Prostate gland (tissue), 2 donors: Measurements from ENCODE around the gene IL1RN. TPM values are rescaled to one million over a fixed set of nuclear protein-coding genes. Genes with fewer than 3 reads are reported as not detected.

Source experiments
- DNase-seq: peaks from one replicate; pipeline ENCODE4 v3.0.0-alpha.2; 2019; ENCODE audit warnings: low spot score
- H3K27ac ChIP-seq, 2 donors: fragments of 200-600 bp; sonication (generic); 2 replicates each; pipeline ENCODE4 v1.5.1; 2017 to 2019
- H3K27me3 ChIP-seq: fragments of 200-600 bp; sonication (generic); replicated peaks from 2 replicates; pipeline ENCODE4 v1.5.1; 2019; ENCODE audit not compliant: insufficient read depth
- H3K36me3 ChIP-seq, 2 donors: fragments of 200-600 bp; sonication (generic); 1 replicate in 1 of 2; 2 replicates in 1 of 2; pipeline versions ENCODE4 v1.5.1 to v1.8.1; 2017 to 2019
- H3K4me1 ChIP-seq: fragments of 200-600 bp; sonication (generic); replicated peaks from 2 replicates; pipeline ENCODE4 v1.5.1; 2019
- H3K4me3 ChIP-seq, 2 donors: fragments of 200-600 bp; sonication (generic); 2 replicates each; pipeline ENCODE4 v1.5.1; 2017 to 2019
- H3K9me3 ChIP-seq: fragments of 200-600 bp; sonication (generic); 2 replicates; pipeline ENCODE4 v1.5.1; 2017
- POLR2A ChIP-seq: fragments of 450-650 bp; IDR thresholded peaks from one replicate; pipeline ENCODE4 v1.6.1; 2016; ENCODE audit warnings: antibody characterized with exemption, mild to moderate bottlenecking
- POLR2AphosphoS5 ChIP-seq: sonication (generic); formaldehyde crosslinking; IDR thresholded peaks from one replicate; pipeline ENCODE4 v1.6.1; 2017; ENCODE audit warnings: antibody characterized with exemption
- WGBS: methylation state at CpG from one replicate; pipeline ENCODE4 v1.1.5; 2018; 5-methylcytosine and 5-hydroxymethylcytosine counted together
- intact Hi-C: fragments of 100-400 bp; cut with DNase I; formaldehyde crosslinking; loops from one replicate; pipeline ENCODE4 v1.14.2; 2022
- total RNA-seq, 2 donors: library from RNA; depleted of rRNA; stranded (reverse); fragments of >200 nt; gene quantifications; one replicate each; pipeline ENCODE4 v1.1.0, GENCODE V29; 2016
- TF ChIP-seq, protein P1 (sequence below), 4 experiments: fragments of 200-600 bp in 2 of 4; fragments of 450-650 bp in 2 of 4; sonication (generic) in 2 of 4; IDR thresholded peaks; 1 replicate in 3 of 4; 2 replicates in 1 of 4; pipeline ENCODE4 v1.5.1; 2016 to 2019; ENCODE audit warnings: antibody characterized with exemption in 4 of 4, mild to moderate bottlenecking in 2 of 4, moderate library complexity in 2 of 4

Gene IL1RN
- total RNA-seq, 2 donors from 2014 or later = 3.7 to 4.4 TPM

DNA sequence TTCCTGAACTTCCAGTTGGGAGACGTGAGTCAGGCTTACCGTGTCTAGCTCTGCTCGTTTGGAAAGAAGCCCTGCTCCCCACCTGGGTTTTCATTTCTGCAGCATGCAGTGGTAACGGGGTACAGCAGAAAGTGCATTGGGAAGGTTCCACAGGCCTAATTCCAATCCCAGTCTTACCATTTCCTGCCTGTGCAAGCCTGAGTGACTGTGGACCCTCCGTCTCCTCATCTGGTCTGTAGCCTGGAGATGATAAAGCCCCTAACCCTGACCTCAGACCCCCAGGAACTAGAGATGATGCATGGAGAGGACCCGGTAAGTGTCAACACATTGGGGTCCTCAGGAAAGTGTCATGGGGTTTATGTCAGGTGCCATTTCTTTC is 40.6 kb downstream of the IL1RN start:
- DNase-seq = no peak
- intact Hi-C loops = no loop called here
- TF ChIP-seq POLR2A (no peak), POLR2AphosphoS5 (no peak)
- TF ChIP-seq, protein P1, sequence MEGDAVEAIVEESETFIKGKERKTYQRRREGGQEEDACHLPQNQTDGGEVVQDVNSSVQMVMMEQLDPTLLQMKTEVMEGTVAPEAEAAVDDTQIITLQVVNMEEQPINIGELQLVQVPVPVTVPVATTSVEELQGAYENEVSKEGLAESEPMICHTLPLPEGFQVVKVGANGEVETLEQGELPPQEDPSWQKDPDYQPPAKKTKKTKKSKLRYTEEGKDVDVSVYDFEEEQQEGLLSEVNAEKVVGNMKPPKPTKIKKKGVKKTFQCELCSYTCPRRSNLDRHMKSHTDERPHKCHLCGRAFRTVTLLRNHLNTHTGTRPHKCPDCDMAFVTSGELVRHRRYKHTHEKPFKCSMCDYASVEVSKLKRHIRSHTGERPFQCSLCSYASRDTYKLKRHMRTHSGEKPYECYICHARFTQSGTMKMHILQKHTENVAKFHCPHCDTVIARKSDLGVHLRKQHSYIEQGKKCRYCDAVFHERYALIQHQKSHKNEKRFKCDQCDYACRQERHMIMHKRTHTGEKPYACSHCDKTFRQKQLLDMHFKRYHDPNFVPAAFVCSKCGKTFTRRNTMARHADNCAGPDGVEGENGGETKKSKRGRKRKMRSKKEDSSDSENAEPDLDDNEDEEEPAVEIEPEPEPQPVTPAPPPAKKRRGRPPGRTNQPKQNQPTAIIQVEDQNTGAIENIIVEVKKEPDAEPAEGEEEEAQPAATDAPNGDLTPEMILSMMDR (IDR thresholded peaks at IDR 0.05) = no peak
- Histone ChIP-seq H3K27ac (no peak overlapping the region), H3K4me1 (no peaks in the 10 kb centered on the region), H3K36me3 (no peaks in the 10 kb centered on the region), H3K4me3 (no peak overlapping the region), H3K27me3 (no peaks in the 10 kb centered on the region), H3K9me3 (no peaks in the 10 kb centered on the region)
- 78% methylated on average over 6 of the region's 6 CpGs for WGBS

DNA sequence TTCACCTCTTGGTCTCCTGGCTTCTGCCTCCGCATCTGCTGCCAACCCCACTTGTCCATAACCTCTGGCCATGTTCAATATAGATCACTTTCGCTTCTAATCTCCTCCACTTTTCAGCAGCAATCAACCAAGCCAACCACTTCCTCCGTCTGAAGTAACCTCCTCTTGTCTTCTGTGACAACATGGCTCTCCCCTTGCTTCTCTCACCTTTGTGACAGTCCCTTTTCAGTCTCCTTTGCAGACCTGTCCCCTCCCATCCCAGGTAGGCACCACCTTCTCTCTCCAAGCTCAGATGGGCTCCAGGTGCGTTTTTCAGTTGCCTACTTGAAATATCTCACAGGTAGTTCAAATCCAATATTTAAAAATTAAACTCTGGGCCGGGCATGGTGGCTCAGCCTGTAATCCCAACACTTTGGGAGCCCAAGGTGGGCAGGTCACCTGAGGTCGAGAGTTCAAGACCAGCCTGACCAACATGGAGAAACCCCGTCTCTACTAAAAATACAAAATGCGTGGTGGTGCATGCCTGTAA is 41.7 kb downstream of the IL1RN start:
- H3K4me1 ChIP-seq = no peaks in the 10 kb centered on the region
- H3K27me3 ChIP-seq = no peaks in the 10 kb centered on the region
- intact Hi-C loops = no loop called here
- H3K27ac ChIP-seq = no peak overlapping the region
- TF ChIP-seq, protein P1 (IDR thresholded peaks at IDR 0.05) = no peak
- no peak for TF ChIP-seq POLR2AphosphoS5
- no peak for TF ChIP-seq POLR2A
- H3K4me3 ChIP-seq = no peak overlapping the region
- no peak for DNase-seq
- H3K36me3 ChIP-seq = no peaks in the 10 kb centered on the region
- H3K9me3 ChIP-seq = no peaks in the 10 kb centered on the region
- WGBS = 98% methylated on average over 8 of the region's 8 CpGs

DNA sequence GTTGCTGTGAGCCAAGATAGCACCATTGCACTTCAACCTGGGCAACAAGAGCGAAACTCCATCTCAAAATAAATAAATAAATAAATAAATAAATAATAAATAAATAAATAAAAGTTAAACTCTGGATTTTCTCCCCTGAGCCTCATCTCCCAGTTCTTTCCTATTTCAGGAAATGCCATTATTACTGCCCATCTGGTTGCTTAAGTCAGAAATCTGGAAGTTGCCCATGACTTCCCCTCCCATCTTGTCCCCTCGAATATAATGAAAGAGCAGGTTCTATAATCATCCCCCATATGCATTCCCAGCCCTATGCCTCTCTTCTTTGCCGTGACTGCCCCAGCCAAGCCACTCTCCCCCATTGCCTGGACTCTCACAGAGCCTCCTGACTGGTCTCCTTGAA is 42.2 kb downstream of the IL1RN start:
- WGBS = 96% methylated on average over 3 of the region's 3 CpGs
- no peak for DNase-seq
- TF ChIP-seq POLR2AphosphoS5 (no peak), POLR2A (no peak)
- TF ChIP-seq, protein P1 (IDR thresholded peaks at IDR 0.05) = no peak

DNA sequence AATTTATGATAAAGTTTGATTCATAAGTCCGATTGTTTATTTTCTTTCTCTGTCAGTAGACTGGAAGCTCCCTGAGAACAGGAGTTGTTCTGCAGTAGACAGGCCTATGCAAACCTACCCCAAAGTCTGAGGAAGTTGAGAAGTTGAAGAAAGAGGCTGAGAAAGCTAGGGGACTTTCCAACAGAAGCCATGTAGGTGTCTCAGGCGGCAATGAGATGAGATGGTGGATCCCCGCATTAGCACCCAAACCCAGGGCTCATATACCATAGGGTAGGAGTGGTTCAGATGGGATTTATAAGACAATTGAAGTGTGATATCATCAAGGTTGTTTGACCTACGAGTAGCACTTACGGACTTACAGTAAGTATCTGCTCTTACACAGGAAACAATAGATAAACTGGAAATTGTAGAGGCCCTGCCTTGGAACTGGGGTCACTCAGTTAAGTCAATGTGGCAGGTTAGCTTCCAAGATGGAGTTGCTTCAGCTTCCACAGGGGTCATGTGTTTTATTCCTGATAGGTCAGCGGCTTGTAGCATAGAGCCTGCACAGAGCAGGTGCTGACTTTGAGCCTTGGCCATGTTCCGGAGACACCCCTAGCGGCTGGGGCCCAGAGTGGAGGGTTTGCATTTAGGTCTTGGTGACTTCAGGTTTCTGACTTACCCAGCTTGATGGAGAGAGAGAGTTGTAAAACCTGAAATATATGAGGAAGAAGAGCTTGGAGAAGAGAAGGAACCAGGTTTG is 44.1 kb downstream of the IL1RN start:
- TF ChIP-seq, protein P1 (IDR thresholded peaks at IDR 0.05) = no peak
- no peak for TF ChIP-seq POLR2A
- intact Hi-C loops = no loop called here

More for the DNA sequence above, 42.2 kb downstream of the IL1RN start:
- no peak overlapping the region for H3K27ac ChIP-seq
- intact Hi-C loops = no loop called here
- H3K9me3 ChIP-seq = no peaks in the 10 kb centered on the region
- H3K4me1 ChIP-seq = no peaks in the 10 kb centered on the region
- no peaks in the 10 kb centered on the region for H3K27me3 ChIP-seq
- H3K4me3 ChIP-seq = no peak overlapping the region
- no peaks in the 10 kb centered on the region for H3K36me3 ChIP-seq

More for the DNA sequence above, 44.1 kb downstream of the IL1RN start:
- no peaks in the 10 kb centered on the region for H3K9me3 ChIP-seq
- no peak overlapping the region for H3K4me3 ChIP-seq
- no peaks in the 10 kb centered on the region for H3K27me3 ChIP-seq
- no peak overlapping the region for H3K27ac ChIP-seq
- H3K4me1 ChIP-seq = no peaks in the 10 kb centered on the region
- no peaks in the 10 kb centered on the region for H3K36me3 ChIP-seq
- no peak for DNase-seq
- 95% methylated on average over 8 of the region's 8 CpGs for WGBS
